ENCODE data around the gene SYMPK.
"Not testable (repeated sequence)": the region's sequence is repeated elsewhere in the genome, so short reads cannot be mapped to it uniquely, and the experiment has no call there.

SYMPK gene

GRCh38 chr19:45885556-45886426 lies 22.8 kb upstream of the SYMPK start, which contains the start of gene IRF2BP1:
Gene IRF2BP1 (minus strand): TSS chr19:45886141. CDS start chr19:45885774, 367 bp downstream.
- peak; percentile 78 to 84 (median 78) for DNase-seq (ENCODE audit: low read depth in 3 of 3)

- DNase-seq (ENCODE audit: low read depth in 3 of 3): no peak
Measured at GRCh38 chr19:45884682-45885555, 22.0 kb upstream of the SYMPK start.

- DNase-seq (ENCODE audit: low read depth in 3 of 3): no peak
Measured at GRCh38 chr19:45883881-45884681, 21.1 kb upstream of the SYMPK start.

GRCh38 chr19:45883586-45883880 lies 20.6 kb upstream of the SYMPK start:
- no peak for DNase-seq (ENCODE audit: low read depth in 3 of 3)

- DNase-seq (ENCODE audit: low read depth in 3 of 3): peak; percentile 72 to 83 (median 78)
Measured at GRCh38 chr19:45882652-45883585, 20.0 kb upstream of the SYMPK start.

GRCh38 chr19:45881909-45882528 lies 19.1 kb upstream of the SYMPK start:
- DNase-seq (ENCODE audit: low read depth in 3 of 3): no peak

- no peak for DNase-seq (ENCODE audit: low read depth in 3 of 3)
Measured at GRCh38 chr19:45881082-45881908, 18.3 kb upstream of the SYMPK start.

GRCh38 chr19:45879971-45880370 lies 17.0 kb upstream of the SYMPK start:
- DNase-seq (ENCODE audit: low read depth in 3 of 3): no peak

GRCh38 chr19:45879055-45879454 lies 16.1 kb upstream of the SYMPK start:
- no peak for DNase-seq (ENCODE audit: low read depth in 3 of 3)

GRCh38 chr19:45878043-45878794 lies 15.3 kb upstream of the SYMPK start:
- no peak for DNase-seq (ENCODE audit: low read depth in 3 of 3)

GRCh38 chr19:45876411-45877197 lies 13.7 kb upstream of the SYMPK start:
- peak in 1 of 3 donors; percentile 45 for DNase-seq (ENCODE audit: low read depth in 3 of 3)

GRCh38 chr19:45876161-45876410 lies 13.1 kb upstream of the SYMPK start:
- no peak for DNase-seq (ENCODE audit: low read depth in 3 of 3)

GRCh38 chr19:45874620-45874966 lies 11.6 kb upstream of the SYMPK start:
- DNase-seq (ENCODE audit: low read depth in 3 of 3): no peak

GRCh38 chr19:45873219-45873772 lies 10.3 kb upstream of the SYMPK start:
- no peak for DNase-seq (ENCODE audit: low read depth in 3 of 3)

GRCh38 chr19:45872095-45872919 lies 9.4 kb upstream of the SYMPK start:
- DNase-seq (ENCODE audit: low read depth in 3 of 3): no peak

GRCh38 chr19:45870798-45871197 lies 7.9 kb upstream of the SYMPK start:
- DNase-seq (ENCODE audit: low read depth in 3 of 3): no peak

GRCh38 chr19:45867241-45867640 lies 4.3 kb upstream of the SYMPK start:
- not testable (repeated sequence) for DNase-seq (ENCODE audit: low read depth in 3 of 3)

All from stimulated activated CD4-positive, alpha-beta T cell treated with anti-CD3 and anti-CD28 coated beads, TNF-alpha, amount 100 ng/mL, for 48 hours (primary cell).